Panc1 (cell line): ENCODE data around the gene TM2D3.

ENCODE experiments used
- CTCF ChIP-seq: fragments of 450-650 bp; IDR thresholded peaks from 2 replicates; pipeline ENCODE4 v1.5.1; 2017; ENCODE audit warnings: mild to moderate bottlenecking
- POLR2AphosphoS5 ChIP-seq: IDR thresholded peaks from 2 replicates; pipeline ENCODE4 v1.6.1; 2012; ENCODE audit warnings: mild to moderate bottlenecking, low read depth, low read length, moderate library complexity
- SIN3A ChIP-seq: IDR thresholded peaks from 2 replicates; pipeline ENCODE4 v1.6.1; 2012; ENCODE audit warnings: low read depth, mild to moderate bottlenecking, low read length, moderate library complexity, borderline replicate concordance; ENCODE audit not compliant: insufficient read depth
- TCF7L2 ChIP-seq: IDR thresholded peaks from 2 replicates; pipeline ENCODE4 v1.6.1; 2011; ENCODE audit warnings: mild to moderate bottlenecking, low read depth, low read length, inconsistent platforms
- TF ChIP-seq, protein P1 (sequence below), 2 experiments: IDR thresholded peaks; 2 replicates each; pipeline ENCODE4 v1.6.1; 2011 to 2012; ENCODE audit warnings: low read depth in 2 of 2, control low read depth in 1 of 2, low read length in 1 of 2, mild to moderate bottlenecking in 1 of 2, moderate library complexity in 1 of 2; ENCODE audit not compliant: insufficient read depth in 1 of 2

- TF ChIP-seq CTCF (no peak), POLR2AphosphoS5 (no peak), TCF7L2 (no peak), SIN3A (no peak)
- TF ChIP-seq, protein P1, sequence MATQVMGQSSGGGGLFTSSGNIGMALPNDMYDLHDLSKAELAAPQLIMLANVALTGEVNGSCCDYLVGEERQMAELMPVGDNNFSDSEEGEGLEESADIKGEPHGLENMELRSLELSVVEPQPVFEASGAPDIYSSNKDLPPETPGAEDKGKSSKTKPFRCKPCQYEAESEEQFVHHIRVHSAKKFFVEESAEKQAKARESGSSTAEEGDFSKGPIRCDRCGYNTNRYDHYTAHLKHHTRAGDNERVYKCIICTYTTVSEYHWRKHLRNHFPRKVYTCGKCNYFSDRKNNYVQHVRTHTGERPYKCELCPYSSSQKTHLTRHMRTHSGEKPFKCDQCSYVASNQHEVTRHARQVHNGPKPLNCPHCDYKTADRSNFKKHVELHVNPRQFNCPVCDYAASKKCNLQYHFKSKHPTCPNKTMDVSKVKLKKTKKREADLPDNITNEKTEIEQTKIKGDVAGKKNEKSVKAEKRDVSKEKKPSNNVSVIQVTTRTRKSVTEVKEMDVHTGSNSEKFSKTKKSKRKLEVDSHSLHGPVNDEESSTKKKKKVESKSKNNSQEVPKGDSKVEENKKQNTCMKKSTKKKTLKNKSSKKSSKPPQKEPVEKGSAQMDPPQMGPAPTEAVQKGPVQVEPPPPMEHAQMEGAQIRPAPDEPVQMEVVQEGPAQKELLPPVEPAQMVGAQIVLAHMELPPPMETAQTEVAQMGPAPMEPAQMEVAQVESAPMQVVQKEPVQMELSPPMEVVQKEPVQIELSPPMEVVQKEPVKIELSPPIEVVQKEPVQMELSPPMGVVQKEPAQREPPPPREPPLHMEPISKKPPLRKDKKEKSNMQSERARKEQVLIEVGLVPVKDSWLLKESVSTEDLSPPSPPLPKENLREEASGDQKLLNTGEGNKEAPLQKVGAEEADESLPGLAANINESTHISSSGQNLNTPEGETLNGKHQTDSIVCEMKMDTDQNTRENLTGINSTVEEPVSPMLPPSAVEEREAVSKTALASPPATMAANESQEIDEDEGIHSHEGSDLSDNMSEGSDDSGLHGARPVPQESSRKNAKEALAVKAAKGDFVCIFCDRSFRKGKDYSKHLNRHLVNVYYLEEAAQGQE (IDR thresholded peaks at IDR 0.05; ENCODE audit: insufficient read depth in 1 of 2, low read depth in 2 of 2, low read length in 1 of 2): no peak
These were observed 14.3 kb downstream of the TM2D3 start for GRCh38 chr15:101637919-101638318.
